Nephron progenitor cell (in vitro differentiated cells): ENCODE data around the gene LAMA2.

Experiments
- DNase-seq: peaks from one replicate; pipeline ENCODE4 v3.0.0; 2021
- H3K27ac Mint-ChIP-seq: 2 replicates; pipeline ENCODE4 v1.8.0; 2021; ENCODE audit warnings: mild to moderate bottlenecking, moderate library complexity, mixed read lengths
- H3K27me3 Mint-ChIP-seq: 2 replicates; pipeline ENCODE4 v1.8.0; 2021; ENCODE audit warnings: mild to moderate bottlenecking, low read depth, mixed read lengths; ENCODE audit not compliant: poor library complexity
- H3K36me3 Mint-ChIP-seq: 2 replicates; pipeline ENCODE4 v1.8.0; 2021; ENCODE audit warnings: low read depth, mixed read lengths
- H3K4me1 Mint-ChIP-seq: 2 replicates; pipeline ENCODE4 v1.8.0; 2021; ENCODE audit warnings: mixed read lengths
- H3K4me3 Mint-ChIP-seq: 2 replicates; pipeline ENCODE4 v1.8.0; 2021; ENCODE audit warnings: mild to moderate bottlenecking, moderate library complexity, mixed read lengths
- H3K9me3 Mint-ChIP-seq: 2 replicates; pipeline ENCODE4 v1.8.0; 2021; ENCODE audit warnings: mild to moderate bottlenecking, moderate library complexity, mixed read lengths
- CTCF ChIP-seq: fragments of 200-600 bp; sonication (generic); IDR thresholded peaks from 2 replicates; pipeline ENCODE4 v1.5.0; 2021; ENCODE audit warnings: antibody characterized with exemption

LAMA2 gene

DNA sequence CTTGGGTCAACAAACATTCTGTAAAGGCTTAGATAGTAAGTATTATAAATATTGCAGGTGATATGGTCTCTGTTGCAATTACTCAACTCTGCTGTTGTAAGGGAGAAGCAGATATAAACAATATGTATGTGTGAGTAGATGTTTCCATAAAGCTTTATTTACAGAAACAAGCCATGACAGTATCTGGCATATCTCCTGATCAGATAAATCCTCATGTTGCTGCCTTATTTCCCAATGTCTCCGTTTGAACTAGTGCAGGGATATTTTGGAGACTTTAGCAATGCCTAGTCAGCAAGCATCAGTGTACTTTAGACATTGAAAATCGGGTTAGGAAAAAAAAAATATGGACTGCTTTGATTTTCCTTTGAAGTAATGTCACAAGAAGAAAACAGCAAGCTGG lies 96.1 kb downstream of the LAMA2 start:
- TF ChIP-seq CTCF = no peak
- no peaks in the 10 kb centered on the region for H3K9me3 Mint-ChIP-seq
- no peak for DNase-seq

GRCh38 chr6:128981716-128982115 lies 98.8 kb downstream of the LAMA2 start:
- DNase-seq = no peak
- H3K9me3 Mint-ChIP-seq = no peaks in the 10 kb centered on the region
- peaks cover 7% of the 10 kb centered on the region for H3K4me1 Mint-ChIP-seq
- no peaks in the 10 kb centered on the region for H3K27me3 Mint-ChIP-seq
- H3K27ac Mint-ChIP-seq = no peak overlapping the region
- H3K36me3 Mint-ChIP-seq = no peaks in the 10 kb centered on the region
- TF ChIP-seq CTCF = no peak
- no peak overlapping the region for H3K4me3 Mint-ChIP-seq

More for the DNA sequence above, 96.1 kb downstream of the LAMA2 start:
- Mint-ChIP-seq H3K27ac (no peak overlapping the region), H3K36me3 (no peaks in the 10 kb centered on the region), H3K4me3 (no peak overlapping the region), H3K4me1 (no peaks in the 10 kb centered on the region), H3K27me3 (no peaks in the 10 kb centered on the region)

DNA sequence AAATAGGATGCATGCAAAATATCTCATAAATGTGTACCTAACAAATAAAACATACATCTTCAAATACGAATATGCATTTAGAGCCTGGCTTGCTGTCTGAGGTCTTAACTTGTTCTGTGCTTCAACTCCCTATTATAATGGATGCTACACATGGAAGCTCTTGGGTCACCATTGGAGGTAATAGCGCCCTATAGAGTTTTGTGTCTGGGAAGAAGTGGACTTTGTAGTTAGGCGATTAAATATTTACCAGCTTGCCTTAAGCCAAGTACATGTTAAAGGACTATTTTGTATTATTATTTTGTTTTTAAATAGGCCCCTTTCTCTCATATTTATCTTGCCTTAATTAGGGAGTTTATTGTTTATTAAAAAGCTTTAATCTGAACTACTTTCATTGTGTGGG lies 107.4 kb downstream of the LAMA2 start:
- Mint-ChIP-seq H3K4me3 (no peak overlapping the region), H3K4me1 (peaks cover under 1% of the 10 kb centered on the region), H3K27ac (no peak overlapping the region), H3K27me3 (no peaks in the 10 kb centered on the region), H3K36me3 (no peaks in the 10 kb centered on the region), H3K9me3 (no peaks in the 10 kb centered on the region)
- no peak for DNase-seq
- no peak for TF ChIP-seq CTCF

DNA sequence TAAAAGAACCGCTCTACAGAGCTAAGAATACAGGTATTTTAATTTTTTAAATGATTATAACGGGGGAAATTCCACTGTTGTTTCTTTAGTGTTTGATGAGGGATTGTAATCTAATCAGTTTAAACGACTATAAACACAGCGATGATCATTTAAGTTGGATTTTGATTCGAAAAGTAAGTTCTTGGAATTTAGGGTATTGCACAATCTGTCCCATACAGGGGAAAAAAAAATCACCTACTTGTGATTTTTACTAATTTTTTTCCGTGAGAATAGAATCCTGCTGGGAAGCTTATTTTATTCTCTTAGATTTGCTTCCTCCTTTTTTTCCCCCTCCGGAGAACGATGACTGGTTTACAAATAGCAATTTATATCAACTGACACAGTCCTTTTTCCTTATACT lies 108.0 kb downstream of the LAMA2 start:
- Mint-ChIP-seq H3K27me3 (no peaks in the 10 kb centered on the region), H3K4me3 (no peak overlapping the region), H3K4me1 (no peaks in the 10 kb centered on the region), H3K9me3 (peaks cover 1% of the 10 kb centered on the region), H3K36me3 (no peaks in the 10 kb centered on the region), H3K27ac (no peak overlapping the region)
- TF ChIP-seq CTCF = no peak
- DNase-seq = no peak

- no peak for TF ChIP-seq CTCF
- peaks cover 5% of the 10 kb centered on the region for H3K36me3 Mint-ChIP-seq
- DNase-seq = no peak
- no peaks in the 10 kb centered on the region for H3K4me1 Mint-ChIP-seq
- no peak overlapping the region for H3K4me3 Mint-ChIP-seq
- no peaks in the 10 kb centered on the region for H3K27me3 Mint-ChIP-seq
- H3K9me3 Mint-ChIP-seq = peaks cover 15% of the 10 kb centered on the region
- H3K27ac Mint-ChIP-seq = no peak overlapping the region
Measured at GRCh38 chr6:128993166-128993565, 110.2 kb downstream of the LAMA2 start.

DNA sequence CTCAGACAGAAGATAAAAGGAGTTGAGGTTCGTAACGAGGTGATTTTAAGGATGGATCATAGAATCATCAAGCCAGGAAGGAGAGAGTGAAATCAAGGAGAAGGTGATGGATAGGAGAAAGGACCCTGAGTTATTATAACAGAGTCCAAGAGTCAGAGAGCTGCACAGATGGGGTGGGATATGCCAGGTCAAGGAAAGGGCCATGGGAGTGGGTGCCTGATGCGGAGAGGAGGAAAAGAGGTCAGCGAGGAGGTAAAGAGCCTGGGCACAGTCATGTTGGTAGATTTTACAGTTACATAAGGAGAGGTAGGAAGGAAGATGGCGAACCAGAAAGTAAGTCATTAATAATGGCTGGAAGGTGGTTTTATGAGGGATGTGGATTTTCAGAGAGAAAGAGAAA lies 114.9 kb downstream of the LAMA2 start:
- Mint-ChIP-seq H3K4me1 (no peaks in the 10 kb centered on the region), H3K9me3 (peaks cover 17% of the 10 kb centered on the region), H3K27me3 (no peaks in the 10 kb centered on the region), H3K27ac (peak overlapping the region; percentile 6), H3K36me3 (peaks cover 5% of the 10 kb centered on the region), H3K4me3 (no peak overlapping the region)
- TF ChIP-seq CTCF = no peak
- DNase-seq = no peak
